ENCODE results near the gene DCLRE1B.
"Not testable (repeated sequence)": the region's sequence is repeated elsewhere in the genome, so short reads cannot be mapped to it uniquely, and the experiment has no call there.

Gene DCLRE1B

GRCh38 chr1:113928941-113929749, 24.0 kb downstream of the DCLRE1B start, which contains the start of gene HIPK1:
Gene HIPK1 (plus strand): TSS chr1:113929324.
- peak; percentile 93 for DNase-seq

- peak; percentile 32 for DNase-seq
Observed at GRCh38 chr1:113929750-113930498, 24.8 kb downstream of the DCLRE1B start.

DNA sequence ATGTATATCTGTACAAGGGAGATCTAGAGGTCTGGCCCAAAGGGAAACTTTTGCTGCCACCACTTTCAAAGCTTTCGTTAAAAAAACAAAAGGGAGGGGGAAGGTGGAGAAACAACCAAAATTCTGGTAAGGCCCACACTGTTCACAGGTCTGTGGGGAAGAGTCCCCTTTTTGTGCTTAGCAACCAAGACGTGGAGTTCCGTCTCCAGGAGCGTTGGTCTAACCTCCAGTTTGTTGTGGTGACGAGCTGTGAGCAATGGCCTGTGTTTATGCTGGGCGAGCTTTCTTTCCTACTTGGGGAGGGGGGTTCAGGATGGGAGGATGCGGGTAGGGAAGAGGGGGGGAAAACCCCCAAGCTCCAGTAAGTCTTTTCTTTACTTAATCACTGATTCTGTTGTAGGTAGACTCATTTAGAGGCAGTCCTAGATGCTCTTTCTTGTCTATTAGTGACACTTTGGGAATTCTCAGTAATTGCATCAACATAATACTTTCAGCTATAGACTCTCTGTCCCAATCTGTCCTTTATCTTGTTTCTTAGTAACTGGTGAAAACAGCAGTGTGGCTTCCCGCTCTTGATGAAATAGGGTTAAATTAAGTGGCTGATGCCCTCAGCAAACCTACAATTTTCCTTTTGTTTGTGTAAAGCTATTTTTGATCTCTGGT, 25.5 kb downstream of the DCLRE1B start:
- no peak for DNase-seq

DNA sequence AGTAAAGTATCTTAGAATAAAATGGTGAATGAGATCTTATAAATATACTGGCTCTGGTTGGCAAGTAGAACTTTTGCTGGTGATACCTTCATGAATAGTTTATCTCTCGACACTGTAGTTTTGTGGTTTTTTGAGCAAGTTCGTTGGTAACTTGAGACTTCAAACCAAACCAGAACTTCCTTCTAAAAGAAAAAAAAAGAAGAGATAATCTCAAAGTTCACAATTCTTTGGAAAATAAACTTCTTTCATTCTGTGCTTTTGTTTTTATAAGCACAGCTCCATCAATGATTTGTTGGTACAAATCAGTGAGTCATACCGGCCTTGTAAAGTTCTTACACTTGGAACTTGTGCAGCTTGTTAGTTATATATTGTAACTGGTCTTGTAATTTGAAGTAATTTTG, 26.3 kb downstream of the DCLRE1B start:
- DNase-seq = no peak

DNA sequence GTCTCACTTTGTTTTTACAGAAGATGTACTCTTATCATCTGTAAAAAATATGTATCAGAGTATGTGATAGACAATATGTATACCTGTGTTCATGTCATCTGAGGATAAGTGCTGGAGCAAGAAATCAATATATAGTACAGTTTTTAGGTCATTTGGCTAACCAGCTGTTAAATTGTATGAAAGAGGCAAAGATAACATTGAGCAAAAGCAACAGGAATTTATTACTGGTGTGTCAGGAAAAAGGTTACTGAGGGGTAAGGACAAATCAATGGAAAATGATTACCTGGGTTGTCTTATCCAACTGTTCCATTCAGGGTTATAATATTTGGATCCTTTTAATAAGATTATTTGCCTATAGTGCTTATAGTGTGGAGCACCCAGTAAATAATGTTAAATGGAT, 28.9 kb downstream of the DCLRE1B start:
- no peak for DNase-seq

DNA sequence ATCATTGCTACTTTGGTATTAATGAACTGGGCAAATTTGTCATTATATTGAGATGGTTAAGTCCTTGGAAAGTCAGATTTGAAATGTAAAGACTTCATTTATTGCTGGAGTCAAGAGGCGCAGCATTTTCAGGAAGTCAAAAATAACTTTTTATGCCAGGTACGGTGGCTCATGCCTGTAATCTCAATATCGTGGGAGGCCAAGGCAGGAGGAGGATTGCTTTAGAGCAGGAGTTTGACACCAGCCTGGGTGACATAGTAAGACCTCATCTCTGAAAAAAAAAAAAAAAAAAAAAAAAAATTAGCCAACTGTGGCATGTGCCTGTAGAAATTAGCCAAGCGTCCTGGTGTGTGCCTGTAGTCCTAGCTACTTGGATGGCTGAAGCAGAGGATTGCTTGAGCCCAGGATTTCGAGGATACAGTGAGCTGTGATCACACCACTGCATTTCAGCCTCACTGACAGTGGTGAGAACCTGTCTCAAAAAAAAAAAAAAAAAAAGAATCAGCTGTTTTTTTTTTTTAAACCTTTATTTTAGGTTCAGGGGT, 29.5 kb downstream of the DCLRE1B start:
- no peak for DNase-seq

GRCh38 chr1:113935176-113935575, 30.1 kb downstream of the DCLRE1B start:
- no peak for DNase-seq

DNA sequence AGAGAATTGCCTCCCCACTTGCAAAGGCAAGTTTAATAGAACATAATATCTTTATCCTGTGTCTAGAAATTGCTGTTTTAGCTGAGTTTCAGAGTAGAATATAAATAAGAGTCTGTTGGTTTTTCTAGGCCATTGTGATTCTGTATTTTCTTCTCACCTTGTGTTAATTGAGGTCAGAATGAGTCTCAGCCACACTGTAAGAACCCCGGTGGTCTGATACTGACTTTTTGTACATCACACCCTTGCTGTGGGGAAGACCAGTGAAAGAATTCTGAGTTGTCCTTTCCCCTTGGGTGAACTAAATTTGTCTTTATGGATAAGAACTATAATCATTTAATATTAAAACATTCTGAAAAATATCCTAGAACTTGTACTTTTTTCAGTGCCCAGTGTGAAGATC, 30.8 kb downstream of the DCLRE1B start:
- DNase-seq = no peak

- DNase-seq = no peak
Observed at GRCh38 chr1:113937146-113937545, 32.0 kb downstream of the DCLRE1B start.

- DNase-seq = no peak
Observed at GRCh38 chr1:113938192-113938591, 33.1 kb downstream of the DCLRE1B start.

GRCh38 chr1:113940365-113941244, 35.5 kb downstream of the DCLRE1B start:
- DNase-seq = no peak

- no peak for DNase-seq
Observed at GRCh38 chr1:113941245-113941559, 36.1 kb downstream of the DCLRE1B start.

- DNase-seq = no peak
Observed at GRCh38 chr1:113942527-113942926, 37.4 kb downstream of the DCLRE1B start.

DNA sequence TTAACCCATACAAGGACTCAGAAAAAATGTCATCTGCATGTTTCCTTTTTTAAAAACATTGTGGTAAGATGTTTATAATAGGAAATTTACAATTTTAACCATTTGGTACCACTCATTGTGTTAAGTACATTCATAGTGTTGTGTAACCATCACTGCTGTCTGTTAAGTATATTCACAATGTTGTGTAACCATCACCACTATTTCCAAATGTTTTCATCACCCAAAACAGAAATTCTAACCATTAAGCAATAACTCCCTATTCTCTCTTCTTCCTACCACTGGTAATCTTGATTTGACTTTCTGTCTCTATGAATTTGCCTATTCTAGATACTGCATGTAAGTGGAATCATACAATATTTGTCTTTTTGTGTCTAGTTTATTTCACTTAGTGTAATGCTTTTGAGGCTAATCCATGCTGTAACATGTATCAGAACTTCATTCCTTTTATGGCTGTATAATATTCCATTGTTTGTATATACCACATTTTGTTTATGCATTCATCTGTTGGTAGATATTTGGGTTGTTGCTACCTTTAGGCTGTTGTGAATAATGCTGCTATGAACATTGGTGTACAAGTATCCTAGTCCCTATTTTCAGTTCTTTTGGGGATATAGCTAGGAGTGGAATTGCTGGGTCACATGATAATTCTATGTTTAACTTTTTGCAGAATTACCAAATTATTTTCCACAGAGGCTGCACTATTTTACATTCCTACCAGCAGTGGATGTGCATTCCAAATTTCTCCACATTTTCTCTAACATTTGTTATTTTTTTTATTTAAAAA, 38.1 kb downstream of the DCLRE1B start:
- DNase-seq = no peak

GRCh38 chr1:113945329-113945728, 40.2 kb downstream of the DCLRE1B start:
- no peak for DNase-seq

DNA sequence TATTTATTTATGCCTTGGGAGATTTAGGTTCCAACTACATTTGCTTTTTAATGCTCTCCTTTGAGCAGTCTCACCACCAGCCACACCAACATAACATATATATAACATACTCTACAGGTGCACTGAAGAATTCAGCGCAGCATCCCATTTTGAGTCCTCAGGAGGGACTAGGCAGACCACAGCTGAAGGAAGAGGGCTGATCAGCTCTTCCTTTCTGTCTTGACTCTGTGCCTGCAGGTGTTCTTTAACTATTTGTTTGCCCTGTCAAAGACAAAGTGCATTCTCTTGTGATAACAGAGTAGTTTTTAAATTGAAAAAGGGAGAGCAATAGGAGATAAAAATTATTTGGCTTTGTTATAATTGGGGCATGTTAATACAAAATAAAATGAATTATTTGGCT, 41.0 kb downstream of the DCLRE1B start:
- no peak for DNase-seq

DNA sequence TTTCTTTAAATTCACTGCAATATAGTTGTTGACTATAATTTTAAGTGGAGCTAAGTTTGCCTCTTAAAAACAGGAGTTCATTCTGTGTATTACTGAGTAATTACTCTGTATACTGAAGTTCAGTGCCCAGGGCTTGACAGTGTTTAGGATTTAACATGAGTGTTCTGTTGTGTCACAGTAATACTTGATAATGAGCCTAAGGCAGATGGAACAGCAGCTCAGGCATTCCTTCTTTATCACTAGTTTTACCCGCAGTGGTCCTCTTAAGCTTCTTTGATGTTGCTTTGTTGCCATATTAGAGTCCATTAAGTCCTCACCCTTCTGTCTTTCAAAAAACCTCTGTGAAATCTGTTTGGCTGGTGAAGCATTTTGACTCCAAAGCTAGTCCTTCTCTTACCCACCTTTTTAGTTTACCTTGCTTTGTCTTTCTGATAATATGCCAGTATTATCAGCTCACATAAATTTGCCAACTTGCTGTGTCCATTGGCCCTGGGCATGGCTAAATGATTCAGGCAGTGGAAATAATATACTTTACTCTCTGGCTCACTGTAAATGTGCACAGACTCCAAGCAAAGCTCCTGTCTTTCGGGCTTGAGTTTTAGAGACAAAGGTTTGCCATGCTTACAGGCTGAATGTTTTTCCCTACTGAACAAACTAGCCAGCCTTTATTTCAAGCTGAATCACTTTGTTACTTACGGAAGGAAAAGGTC, 41.7 kb downstream of the DCLRE1B start:
- DNase-seq = no peak

DNA sequence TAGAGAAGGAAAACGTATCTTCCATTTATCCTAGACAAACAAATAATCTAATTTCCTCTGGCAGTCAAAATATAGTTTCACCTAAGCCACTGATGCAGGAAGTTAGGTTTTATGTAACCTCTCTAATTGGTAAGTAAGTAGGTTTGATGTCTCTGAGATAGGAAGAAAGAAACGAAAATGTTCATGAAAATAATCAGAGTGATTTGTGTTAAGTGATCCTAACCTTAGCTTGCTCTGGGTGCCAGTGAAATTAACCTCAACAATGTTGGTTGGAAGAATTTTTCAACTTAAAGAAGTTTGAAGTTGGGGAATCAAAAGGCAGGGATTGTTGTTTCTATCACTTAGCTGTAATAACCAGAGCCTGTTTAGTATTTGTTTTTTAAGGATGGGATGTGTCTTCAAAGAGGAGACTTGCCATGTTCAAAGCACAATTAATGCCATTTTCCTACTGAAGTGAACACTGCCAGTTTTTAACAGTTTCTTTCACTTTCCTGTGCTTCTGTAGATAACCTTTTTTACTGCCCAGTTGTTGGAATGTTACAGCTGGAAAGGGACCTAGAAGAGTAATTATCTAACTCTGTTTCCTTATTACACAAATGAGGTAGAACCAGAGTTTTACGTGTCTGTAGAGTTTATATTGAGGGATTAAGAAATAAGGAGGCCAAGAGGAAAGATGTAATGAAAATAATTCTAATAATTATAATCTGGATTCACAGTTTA, 42.4 kb downstream of the DCLRE1B start:
- DNase-seq = no peak

DNA sequence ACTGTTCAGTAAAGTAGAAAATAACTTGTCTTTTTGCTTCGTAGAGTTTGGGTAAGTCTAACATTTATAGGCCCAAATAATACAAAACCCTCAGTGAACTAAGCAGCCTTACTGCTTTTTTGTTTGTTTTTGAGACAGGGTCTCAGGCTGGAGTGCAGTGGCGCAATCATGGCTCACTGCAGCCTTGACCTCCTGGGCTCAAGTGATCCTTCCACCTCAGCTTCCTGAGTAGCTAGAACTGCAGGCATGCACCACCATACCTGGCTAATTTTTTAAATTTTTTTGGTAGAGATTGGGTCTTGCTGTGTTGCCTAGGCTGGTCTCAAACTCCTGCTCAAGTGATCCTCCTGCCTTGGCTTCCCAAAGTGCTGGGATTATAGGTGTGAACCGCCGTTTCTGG, 43.0 kb downstream of the DCLRE1B start:
- DNase-seq = not testable (repeated sequence)

DNA sequence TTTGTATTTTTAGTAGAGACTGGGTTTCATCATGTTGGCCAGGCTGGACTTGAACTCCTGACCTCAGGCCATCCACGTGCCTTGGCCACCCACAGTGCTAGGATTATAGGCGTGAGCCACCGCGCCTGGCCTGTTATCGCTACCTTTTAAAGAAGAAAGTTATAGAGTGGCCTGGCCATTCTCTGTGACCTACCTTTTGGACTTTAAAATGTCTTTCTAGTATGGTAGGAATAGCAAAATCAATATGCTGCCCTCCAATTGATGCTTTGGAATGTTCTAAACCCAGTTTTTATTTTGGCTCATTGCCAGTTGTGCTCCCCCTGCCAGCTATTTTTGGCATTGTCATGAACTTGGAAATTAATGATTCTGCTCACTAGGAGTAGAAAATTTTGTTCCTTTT, 43.9 kb downstream of the DCLRE1B start:
- no peak for DNase-seq

Measured in NCI-H345 (cell line).